Measurements from ENCODE around the gene TNS3. TPM values are rescaled to one million over a fixed set of nuclear protein-coding genes. Genes with fewer than 3 reads are reported as not detected.
A peak's percentile ranks its signal among the peaks of the same experiment; 100 is the strongest.

Gene TNS3
- total RNA-seq, 1 donor from 2014 or later = 40.8 TPM

- no peak for DNase-seq (ENCODE audit: low read depth)
- TF ChIP-seq CTCF (conservative IDR thresholded peaks at IDR 0.05; ENCODE audit: low read depth, low read length) = peak; percentile 62
Observed at GRCh38 chr7:47254081-47254977, 327.6 kb downstream of the TNS3 start.

DNA sequence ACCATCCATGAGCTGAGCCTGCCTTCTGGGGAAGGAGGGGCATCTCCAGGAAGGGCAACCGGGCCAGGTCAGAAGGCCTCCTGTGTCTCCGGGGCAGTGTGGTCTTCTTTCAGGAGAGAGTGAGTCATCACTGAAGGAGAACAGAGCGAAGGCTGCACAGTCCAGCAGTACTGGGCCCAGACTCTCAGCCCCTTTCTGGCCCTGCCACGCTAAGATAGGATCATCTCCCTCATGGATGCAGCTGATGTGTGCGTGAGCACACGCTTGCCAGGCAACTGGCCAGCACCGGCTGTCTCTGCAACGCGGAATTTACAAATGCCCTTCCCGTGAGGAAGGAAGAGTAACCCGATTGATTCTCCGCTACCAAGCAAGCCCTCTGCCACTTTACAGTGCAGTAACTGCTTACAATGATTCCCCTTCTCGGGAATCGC lies 328.2 kb downstream of the TNS3 start:
- peak overlapping the region; percentile 54 for H3K4me3 ChIP-seq (ENCODE audit: low read depth, low read length)
- peak; percentile 45 for DNase-seq (ENCODE audit: low read depth)
- TF ChIP-seq CTCF (conservative IDR thresholded peaks at IDR 0.05; ENCODE audit: low read depth, low read length) = no peak

More at GRCh38 chr7:47254081-47254977, 327.6 kb downstream of the TNS3 start:
- peak overlapping the region; percentile 54 for H3K4me3 ChIP-seq (ENCODE audit: low read depth, low read length)

DNA sequence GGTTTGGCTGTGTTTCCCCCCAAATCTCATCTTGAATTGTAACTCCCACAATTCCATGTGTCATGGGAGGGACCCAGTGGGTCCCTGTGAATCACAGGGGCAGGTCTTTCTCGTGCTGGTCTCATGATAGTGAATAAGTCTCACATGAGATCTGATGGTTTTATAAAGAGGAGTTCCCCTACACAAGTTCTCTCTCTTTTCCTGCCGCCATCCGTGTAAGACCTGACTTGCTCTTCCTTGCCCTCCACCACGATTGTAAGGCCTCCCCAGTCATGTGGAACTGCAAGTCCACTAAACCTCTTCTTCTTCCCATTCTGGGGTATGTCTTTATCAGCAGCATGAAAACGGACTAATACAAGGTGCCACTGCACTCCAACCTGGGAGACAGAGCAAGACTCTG lies 329.2 kb downstream of the TNS3 start:
- no peak for TF ChIP-seq CTCF (conservative IDR thresholded peaks at IDR 0.05; ENCODE audit: low read depth, low read length)
- no peak overlapping the region for H3K4me3 ChIP-seq (ENCODE audit: low read depth, low read length)
- DNase-seq (ENCODE audit: low read depth) = no peak

DNA sequence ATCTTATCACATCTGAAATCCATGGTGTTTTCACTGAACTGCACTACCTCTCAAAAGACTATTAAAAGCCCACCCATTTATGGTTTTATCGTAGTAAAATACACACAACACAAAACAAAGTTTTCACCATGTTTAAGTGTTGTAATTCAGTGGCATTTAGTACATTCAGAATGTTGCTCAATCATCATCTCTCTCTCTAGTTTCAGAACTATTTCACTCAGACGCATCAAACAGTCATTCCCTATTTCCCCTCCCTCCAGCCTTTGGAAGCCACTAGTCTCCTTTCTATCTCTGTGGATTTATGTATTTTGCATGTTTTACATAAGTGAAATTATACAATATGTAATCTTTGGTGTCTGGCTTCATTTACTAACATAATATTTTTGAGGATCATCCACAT lies 332.6 kb downstream of the TNS3 start:
- DNase-seq (ENCODE audit: low read depth) = no peak
- no peak for TF ChIP-seq CTCF (conservative IDR thresholded peaks at IDR 0.05; ENCODE audit: low read depth, low read length)

GRCh38 chr7:47248797-47249196 lies 333.1 kb downstream of the TNS3 start:
- TF ChIP-seq CTCF (conservative IDR thresholded peaks at IDR 0.05; ENCODE audit: low read depth, low read length) = no peak
- no peak overlapping the region for H3K4me3 ChIP-seq (ENCODE audit: low read depth, low read length)
- DNase-seq (ENCODE audit: low read depth) = no peak

More for the DNA sequence above, 332.6 kb downstream of the TNS3 start:
- no peak overlapping the region for H3K4me3 ChIP-seq (ENCODE audit: low read depth, low read length)

DNA sequence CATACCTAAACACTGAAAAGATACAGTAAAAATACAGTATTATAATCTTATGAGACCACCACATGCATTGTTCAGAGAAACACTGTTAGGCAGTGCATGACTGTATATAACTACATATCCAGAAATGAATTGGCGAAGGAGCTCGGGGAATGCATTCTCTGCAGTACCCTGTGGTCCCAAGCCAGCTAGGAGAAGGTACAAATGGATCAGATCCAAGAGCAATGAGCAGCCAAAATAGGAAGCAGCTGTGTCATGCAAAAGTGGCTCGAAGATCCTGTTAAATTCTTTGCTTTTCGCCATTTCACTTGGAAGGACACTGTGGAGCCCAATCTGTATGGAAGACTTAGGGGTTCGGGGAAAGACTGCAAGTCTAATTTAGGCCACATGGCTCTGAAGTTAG lies 334.8 kb downstream of the TNS3 start:
- no peak overlapping the region for H3K4me3 ChIP-seq (ENCODE audit: low read depth, low read length)
- TF ChIP-seq CTCF (conservative IDR thresholded peaks at IDR 0.05; ENCODE audit: low read depth, low read length) = no peak
- no peak for DNase-seq (ENCODE audit: low read depth)

GRCh38 chr7:47244692-47245091 lies 337.2 kb downstream of the TNS3 start:
- no peak overlapping the region for H3K4me3 ChIP-seq (ENCODE audit: low read depth, low read length)
- DNase-seq (ENCODE audit: low read depth) = no peak
- no peak for TF ChIP-seq CTCF (conservative IDR thresholded peaks at IDR 0.05; ENCODE audit: low read depth, low read length)
